ENCODE data around the gene GALK1.

GRCh38 chr17:75814021-75814395 lies 49.0 kb upstream of the GALK1 start:
- TF ChIP-seq CTCF (IDR thresholded peaks at IDR 0.05) (no peak), ZFX (IDR thresholded peaks at IDR 0.05; ENCODE audit: borderline replicate concordance) (no peak)

All from 22Rv1 (cell line).